Vagina (tissue), 2 donors: ENCODE data around the gene CYP3A5.

Experiments used
- POLR2A ChIP-seq, 2 donors: fragments of 450-650 bp; IDR thresholded peaks; one replicate each; pipeline ENCODE4 v1.6.1; 2017; ENCODE audit warnings: antibody characterized with exemption in 2 of 2, mild to moderate bottlenecking in 2 of 2, moderate library complexity in 2 of 2
- TF ChIP-seq, protein P1 (sequence below), 3 experiments: fragments of 450-650 bp in 2 of 3; fragments of 200-600 bp in 1 of 3; sonication (generic) in 1 of 3; IDR thresholded peaks; one replicate each; pipeline ENCODE4 v1.5.1; 2017 to 2019; ENCODE audit warnings: antibody characterized with exemption in 3 of 3, mild to moderate bottlenecking in 2 of 3, moderate library complexity in 2 of 3

DNA sequence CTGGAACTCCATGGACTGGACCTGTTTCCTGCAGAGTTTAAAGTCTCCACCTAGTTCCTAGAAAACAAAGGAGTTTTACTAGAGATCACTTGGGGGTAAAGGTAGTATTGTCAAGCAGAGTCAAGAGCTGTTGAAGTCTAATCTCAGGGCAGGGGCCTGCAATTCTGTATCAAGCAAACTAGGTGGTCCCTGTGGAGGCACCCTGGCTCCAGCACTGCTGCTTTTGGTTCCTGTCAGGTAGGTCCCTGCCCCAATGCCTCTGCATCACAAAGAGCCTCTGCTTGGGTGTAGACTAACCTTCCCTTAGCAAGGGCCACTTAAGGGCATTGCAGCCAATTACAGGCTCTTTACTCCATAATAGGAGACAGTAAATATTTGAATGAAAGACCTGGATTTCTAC lies 40.5 kb downstream of the CYP3A5 start:
- TF ChIP-seq, protein P1, sequence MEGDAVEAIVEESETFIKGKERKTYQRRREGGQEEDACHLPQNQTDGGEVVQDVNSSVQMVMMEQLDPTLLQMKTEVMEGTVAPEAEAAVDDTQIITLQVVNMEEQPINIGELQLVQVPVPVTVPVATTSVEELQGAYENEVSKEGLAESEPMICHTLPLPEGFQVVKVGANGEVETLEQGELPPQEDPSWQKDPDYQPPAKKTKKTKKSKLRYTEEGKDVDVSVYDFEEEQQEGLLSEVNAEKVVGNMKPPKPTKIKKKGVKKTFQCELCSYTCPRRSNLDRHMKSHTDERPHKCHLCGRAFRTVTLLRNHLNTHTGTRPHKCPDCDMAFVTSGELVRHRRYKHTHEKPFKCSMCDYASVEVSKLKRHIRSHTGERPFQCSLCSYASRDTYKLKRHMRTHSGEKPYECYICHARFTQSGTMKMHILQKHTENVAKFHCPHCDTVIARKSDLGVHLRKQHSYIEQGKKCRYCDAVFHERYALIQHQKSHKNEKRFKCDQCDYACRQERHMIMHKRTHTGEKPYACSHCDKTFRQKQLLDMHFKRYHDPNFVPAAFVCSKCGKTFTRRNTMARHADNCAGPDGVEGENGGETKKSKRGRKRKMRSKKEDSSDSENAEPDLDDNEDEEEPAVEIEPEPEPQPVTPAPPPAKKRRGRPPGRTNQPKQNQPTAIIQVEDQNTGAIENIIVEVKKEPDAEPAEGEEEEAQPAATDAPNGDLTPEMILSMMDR (IDR thresholded peaks at IDR 0.05), result no peak
- TF ChIP-seq POLR2A (IDR thresholded peaks at IDR 0.05), result no peak
